Stimulated activated CD4-positive, alpha-beta T cell treated with anti-CD3 and anti-CD28 coated beads, Interleukin-12 subunit alpha, Interleukin-12 subunit beta, amount 100 ng/mL, for 4 hours (primary cell): ENCODE measurements around the gene TBC1D3.
"Not testable (repeated sequence)": the region's sequence is repeated elsewhere in the genome, so short reads cannot be mapped to it uniquely, and the experiment has no call there.

Experiments used
- DNase-seq: peaks from one replicate; pipeline ENCODE4 v3.0.0-alpha.2; 2020

Gene TBC1D3

DNA sequence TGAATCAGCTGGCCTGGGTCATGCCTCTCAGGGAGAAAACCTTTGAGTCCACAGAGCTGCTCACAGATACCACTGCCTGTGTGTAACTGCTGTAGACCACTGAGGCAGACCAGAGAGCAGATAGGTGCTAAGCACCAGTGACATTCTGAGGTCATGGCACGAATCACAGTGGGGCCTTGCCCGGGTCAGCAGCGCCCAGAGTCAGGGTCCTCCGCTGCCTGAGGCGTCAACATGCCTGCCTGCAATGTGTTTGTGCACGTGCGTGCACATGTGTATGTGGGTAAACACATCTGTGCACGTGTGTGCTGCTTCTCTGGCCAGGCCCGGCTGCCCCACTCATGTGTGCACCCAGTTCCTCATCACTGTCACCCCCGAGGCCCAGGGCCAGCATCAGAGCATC, at the start of gene TBC1D3:
Gene TBC1D3, minus strand, starts transcription at position 101 of the 400 bp plus-strand sequence. CDS start 1,526 bp downstream, outside the sequence.
- not testable (repeated sequence) for DNase-seq

DNA sequence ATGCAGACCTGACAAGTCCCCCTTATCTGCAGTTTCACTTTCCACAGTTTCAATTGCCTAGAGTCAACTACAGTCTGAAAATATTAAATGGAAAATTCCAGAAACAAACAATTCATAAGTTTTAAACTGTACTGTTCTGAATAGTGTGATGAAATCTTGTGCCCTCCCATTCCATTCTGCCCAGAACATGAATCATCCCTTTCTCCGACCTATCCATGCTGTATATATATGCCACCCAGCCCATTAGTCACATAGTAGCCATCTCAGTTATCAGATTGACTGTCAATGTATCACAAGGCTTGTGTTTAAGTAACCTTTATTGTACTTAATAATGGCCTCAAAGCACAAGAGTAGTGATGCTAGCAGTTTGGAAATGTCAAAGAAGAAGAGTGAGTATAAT, 40.4 kb upstream of the TBC1D3 start:
- not testable (repeated sequence) for DNase-seq

DNA sequence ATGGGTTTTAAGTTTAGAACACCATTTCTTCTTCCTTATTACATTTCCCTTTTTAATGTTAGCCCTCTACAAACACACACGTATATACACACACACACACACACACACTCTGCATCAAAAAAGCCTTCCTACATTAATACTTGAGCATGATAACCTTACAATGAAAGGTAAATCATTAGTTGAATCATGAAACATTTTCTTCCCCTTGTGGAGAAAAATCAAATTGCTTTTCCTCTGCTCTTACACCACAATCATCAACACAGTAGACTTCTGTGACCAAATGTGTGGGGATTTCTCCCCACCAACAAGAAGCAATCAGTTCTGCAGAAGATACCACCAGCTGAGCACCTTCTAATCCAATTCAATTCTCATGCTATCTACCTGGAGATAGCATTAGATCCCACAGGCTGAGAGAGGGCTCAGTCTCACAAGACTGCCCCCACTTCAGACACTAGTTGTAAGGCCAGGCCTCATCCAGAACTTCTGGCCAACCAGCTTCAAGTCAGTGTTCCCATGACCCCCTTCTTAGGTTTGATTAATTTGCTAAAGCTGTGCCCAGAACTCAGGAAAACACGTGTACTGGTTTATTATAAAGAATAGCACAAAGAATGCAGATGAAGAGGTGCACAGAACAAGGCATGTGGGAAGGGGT, 33.6 kb upstream of the TBC1D3 start:
- not testable (repeated sequence) for DNase-seq

- not testable (repeated sequence) for DNase-seq
Measured at GRCh38 chr17:38220867-38221266, 28.5 kb upstream of the TBC1D3 start.

DNA sequence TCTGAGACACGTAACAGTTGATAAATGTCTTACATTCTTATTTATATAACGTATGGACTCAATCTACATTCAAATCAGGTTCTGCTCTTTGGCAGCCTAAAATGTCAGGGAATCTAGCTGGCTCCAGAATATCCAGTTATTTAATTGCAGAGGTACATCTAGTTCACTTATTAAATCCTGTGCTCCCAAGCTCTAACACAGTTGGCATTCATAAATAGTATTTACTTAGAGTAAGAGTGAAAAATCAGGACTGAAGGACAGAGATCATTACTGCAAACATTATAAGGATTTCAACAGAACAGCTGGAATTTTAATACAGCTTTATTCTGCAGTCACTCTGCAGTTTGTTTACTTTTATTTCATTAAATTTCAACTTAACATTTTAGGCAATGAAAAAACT, 7.9 kb upstream of the TBC1D3 start:
- not testable (repeated sequence) for DNase-seq

- not testable (repeated sequence) for DNase-seq
Measured at GRCh38 chr17:38134860-38135259, 57.5 kb downstream of the TBC1D3 start.
